MCF 10A (cell line): ENCODE results near the gene NFIA. TPM values are rescaled to one million over a fixed set of nuclear protein-coding genes. Genes with fewer than 3 reads are reported as not detected.

Source experiments
- BruUV-seq: library from RNA; stranded (reverse); fragments of 400-500 nt; replicated peaks from 2 replicates; lab custom pipeline; 2021; lab: Mats Ljungman, UMichigan
- CTCF ChIA-PET: fragments of 300-600 bp; sonication (Branson Sonifier 250); formaldehyde crosslinking; extraction: SDS; loops from one replicate; lab custom pipeline; 2021; ENCODE audit warnings: antibody characterized with exemption, inconsistent platforms; lab: Yijun Ruan, JAX
- POLR2A ChIA-PET: fragments of 300-600, 350-650 bp; sonication (Branson Sonifier 250); formaldehyde crosslinking; extraction: SDS; loops from one replicate; lab custom pipeline; 2020; ENCODE audit warnings: antibody characterized with exemption, inconsistent platforms; lab: Yijun Ruan, JAX
- DNase-seq: peaks from one replicate; pipeline ENCODE4 v3.0.0-alpha.2; 2018; ENCODE audit not compliant: unreplicated experiment
- H3K27ac Mint-ChIP-seq: one replicate; pipeline ENCODE4 v1.8.0; 2022; ENCODE audit warnings: mild to moderate bottlenecking, low read depth, mixed read lengths; ENCODE audit not compliant: unreplicated experiment
- H3K27me3 Mint-ChIP-seq: one replicate; pipeline ENCODE4 v1.8.0; 2022; ENCODE audit warnings: mixed read lengths; ENCODE audit not compliant: insufficient read depth, unreplicated experiment
- H3K36me3 Mint-ChIP-seq: one replicate; pipeline ENCODE4 v1.8.0; 2022; ENCODE audit warnings: mild to moderate bottlenecking, moderate library complexity, mixed read lengths; ENCODE audit not compliant: insufficient read depth, unreplicated experiment
- H3K4me1 Mint-ChIP-seq: one replicate; pipeline ENCODE4 v1.8.0; 2022; ENCODE audit warnings: mixed read lengths; ENCODE audit not compliant: insufficient read depth, unreplicated experiment
- H3K4me3 Mint-ChIP-seq: one replicate; pipeline ENCODE4 v1.8.0; 2022; ENCODE audit warnings: mild to moderate bottlenecking, moderate library complexity, mixed read lengths; ENCODE audit not compliant: unreplicated experiment
- H3K9me3 Mint-ChIP-seq: one replicate; pipeline ENCODE4 v1.8.0; 2022; ENCODE audit warnings: mixed read lengths; ENCODE audit not compliant: unreplicated experiment
- intact Hi-C: fragments of 100-400 bp; cut with micrococcal nuclease; formaldehyde crosslinking; loops from 2 replicates; pipeline ENCODE4 v1.14.1; 2022
- total RNA-seq: library from RNA; stranded (reverse); gene quantifications from 2 replicates; pipeline ENCODE4 v1.2.3, GENCODE V29; 2022
- TF ChIP-seq, protein P1 (sequence below): fragments of 200-600 bp; IDR thresholded peaks from one replicate; pipeline ENCODE4 v1.8.0; 2022; ENCODE audit warnings: antibody characterized with exemption, mild to moderate bottlenecking; ENCODE audit not compliant: unreplicated experiment

NFIA gene
- total RNA-seq, 1 experiment from 2014 or later = 54.8 TPM

- CTCF ChIA-PET = interaction anchor here (1.2 kb wide), 1 partner anchor 26 kb away, joined by 3 read pairs; no protein-coding TSS in a partner anchor
- BruUV-seq = no TSS peak
- Mint-ChIP-seq H3K4me3 (no peak overlapping the region), H3K27me3 (no peaks in the 10 kb centered on the region), H3K36me3 (peaks cover 12% of the 10 kb centered on the region), H3K4me1 (peaks cover 48% of the 10 kb centered on the region), H3K27ac (peak overlapping the region; percentile 6), H3K9me3 (no peaks in the 10 kb centered on the region)
- TF ChIP-seq, protein P1, sequence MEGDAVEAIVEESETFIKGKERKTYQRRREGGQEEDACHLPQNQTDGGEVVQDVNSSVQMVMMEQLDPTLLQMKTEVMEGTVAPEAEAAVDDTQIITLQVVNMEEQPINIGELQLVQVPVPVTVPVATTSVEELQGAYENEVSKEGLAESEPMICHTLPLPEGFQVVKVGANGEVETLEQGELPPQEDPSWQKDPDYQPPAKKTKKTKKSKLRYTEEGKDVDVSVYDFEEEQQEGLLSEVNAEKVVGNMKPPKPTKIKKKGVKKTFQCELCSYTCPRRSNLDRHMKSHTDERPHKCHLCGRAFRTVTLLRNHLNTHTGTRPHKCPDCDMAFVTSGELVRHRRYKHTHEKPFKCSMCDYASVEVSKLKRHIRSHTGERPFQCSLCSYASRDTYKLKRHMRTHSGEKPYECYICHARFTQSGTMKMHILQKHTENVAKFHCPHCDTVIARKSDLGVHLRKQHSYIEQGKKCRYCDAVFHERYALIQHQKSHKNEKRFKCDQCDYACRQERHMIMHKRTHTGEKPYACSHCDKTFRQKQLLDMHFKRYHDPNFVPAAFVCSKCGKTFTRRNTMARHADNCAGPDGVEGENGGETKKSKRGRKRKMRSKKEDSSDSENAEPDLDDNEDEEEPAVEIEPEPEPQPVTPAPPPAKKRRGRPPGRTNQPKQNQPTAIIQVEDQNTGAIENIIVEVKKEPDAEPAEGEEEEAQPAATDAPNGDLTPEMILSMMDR = no peak
- no peak for DNase-seq
- intact Hi-C loops = no loop called here
- POLR2A ChIA-PET = interaction anchor here (1.0 to 1.6 kb wide), 4 partner anchors 9 to 37 kb away, joined by 3 to 5 read pairs (median 4); no protein-coding TSS in a partner anchor
These were observed 33.1 kb downstream of the NFIA start for GRCh38 chr1:61115436-61115835.

- H3K36me3 Mint-ChIP-seq = peaks cover 12% of the 10 kb centered on the region
- TF ChIP-seq, protein P1 = no peak
- POLR2A ChIA-PET = interaction anchor here (0.7 to 1.6 kb wide), 5 partner anchors 13 to 137 kb away, joined by 3 to 8 read pairs (median 3); no protein-coding TSS in a partner anchor
- intact Hi-C loops = no loop called here
- no peak overlapping the region for H3K4me3 Mint-ChIP-seq
- CTCF ChIA-PET = interaction anchor here (0.6 kb wide), 2 partner anchors 220 to 836 kb away, joined by 3 read pairs; no protein-coding TSS in a partner anchor
- BruUV-seq = no TSS peak
- no peak for DNase-seq
- peak overlapping the region; percentile 16 for H3K27ac Mint-ChIP-seq
- H3K9me3 Mint-ChIP-seq = no peaks in the 10 kb centered on the region
- peaks cover 49% of the 10 kb centered on the region for H3K4me1 Mint-ChIP-seq
- H3K27me3 Mint-ChIP-seq = no peaks in the 10 kb centered on the region
These were observed 34.1 kb downstream of the NFIA start for GRCh38 chr1:61116421-61116820.

- TF ChIP-seq, protein P1 = no peak
- no peak for DNase-seq
- no TSS peak for BruUV-seq
- Mint-ChIP-seq H3K27me3 (no peaks in the 10 kb centered on the region), H3K36me3 (peaks cover 12% of the 10 kb centered on the region), H3K4me3 (no peak overlapping the region), H3K4me1 (peaks cover 57% of the 10 kb centered on the region), H3K27ac (no peak overlapping the region), H3K9me3 (no peaks in the 10 kb centered on the region)
- ChIA-PET POLR2A (interaction anchor here (0.9 to 1.6 kb wide), 4 partner anchors 13 to 48 kb away, joined by 3 to 8 read pairs (median 4); no protein-coding TSS in a partner anchor), CTCF (interaction anchor here (0.6 kb wide), 1 partner anchor 220 kb away, joined by 3 read pairs; no protein-coding TSS in a partner anchor)
- intact Hi-C loops = no loop called here
These were observed 34.9 kb downstream of the NFIA start for GRCh38 chr1:61117283-61117682.

- POLR2A ChIA-PET = interaction anchor here (0.7 to 7.9 kb wide), 13 partner anchors 8 to 108 kb away, joined by 4 to 93 read pairs (median 4); partner anchors contain the start of gene NFIA
- H3K27ac Mint-ChIP-seq = peak overlapping the region; percentile 35
These were observed 36.7 kb downstream of the NFIA start for GRCh38 chr1:61119085-61119484.

More at GRCh38 chr1:61119085-61119484, 36.7 kb downstream of the NFIA start:
- Mint-ChIP-seq H3K27me3 (no peaks in the 10 kb centered on the region), H3K36me3 (no peaks in the 10 kb centered on the region), H3K4me3 (no peak overlapping the region), H3K9me3 (no peaks in the 10 kb centered on the region), H3K4me1 (peaks cover 72% of the 10 kb centered on the region)
- peak; percentile 51 for DNase-seq
- TF ChIP-seq, protein P1 = no peak
- no TSS peak for BruUV-seq
- CTCF ChIA-PET = interaction anchor here (0.6 to 2.0 kb wide), 10 partner anchors 18 to 218 kb away, joined by 3 to 10 read pairs (median 4); no protein-coding TSS in a partner anchor
- intact Hi-C loops = no loop called here
